ENCODE measurements around the gene KIF15. TPM values are rescaled to one million over a fixed set of nuclear protein-coding genes. Genes with fewer than 3 reads are reported as not detected.

The KIF15 gene
- total and polyA plus RNA-seq, 7 donors, result 0.07 to 1.2 (median 0.25) TPM

DNA sequence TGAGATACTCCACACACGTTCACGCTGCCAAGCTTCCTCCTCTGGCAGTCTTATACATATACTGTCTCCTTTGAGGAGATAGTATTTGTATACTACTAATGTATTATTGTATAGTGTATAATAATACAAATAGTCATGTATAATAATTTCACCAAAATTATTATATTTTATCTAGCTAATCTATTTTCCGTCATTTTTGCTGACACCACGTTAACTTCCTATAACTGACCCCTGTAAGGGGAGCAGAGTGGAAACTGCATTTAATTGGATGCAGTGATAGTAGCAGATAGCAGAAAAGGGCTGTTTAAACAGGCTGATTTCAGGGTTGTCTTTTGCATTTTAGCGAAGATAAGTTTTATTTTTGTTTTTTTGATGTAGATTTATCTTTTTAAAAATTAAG lies 69.6 kb downstream of the KIF15 start:
- 89 to 95% (median 95%) methylated on average over 5 of the region's 5 CpGs for WGBS, 3 donors
- H3K36me3 ChIP-seq (ENCODE audit: insufficient read depth in 1 of 2, low read depth in 1 of 2), result no peaks in the 10 kb centered on the region

DNA sequence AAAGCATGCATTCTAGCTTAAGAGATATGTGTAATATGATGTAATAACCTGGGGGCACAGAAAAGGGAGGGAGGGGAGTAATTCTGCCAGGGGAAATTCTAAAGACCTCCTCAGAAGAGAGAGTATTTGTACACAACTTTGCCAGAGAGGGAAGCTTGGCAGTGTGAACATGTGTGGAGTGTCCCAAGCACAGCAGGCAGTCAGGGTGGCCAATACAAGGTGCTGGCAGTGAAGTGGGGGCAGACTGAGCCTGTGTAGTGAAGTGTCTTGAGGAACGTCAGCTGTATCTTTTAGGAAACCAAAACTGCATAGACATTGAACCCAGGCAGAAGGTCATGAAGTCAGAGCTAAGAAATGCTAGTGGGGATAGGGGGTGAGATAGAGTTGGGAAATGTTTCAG lies 70.4 kb downstream of the KIF15 start:
- Histone ChIP-seq H3K4me3 (no peak overlapping the region), H3K36me3 (ENCODE audit: insufficient read depth in 1 of 2, low read depth in 1 of 2) (no peaks in the 10 kb centered on the region), H3K27ac (no peak overlapping the region), H3K27me3 (ENCODE audit: insufficient read depth in 3 of 3, low read length in 2 of 3) (no peaks in the 10 kb centered on the region), H3K9me3 (peaks cover 6% of the 10 kb centered on the region), H3K4me1 (no peaks in the 10 kb centered on the region)
- intact Hi-C loops (cut with DNase I), result no loop called here
- DNase-seq (no peak), ATAC-seq (no peak)
- WGBS, 3 donors, result 92 to 100% (median 94%) methylated on average over 1 of the region's 1 CpG
- TF ChIP-seq, protein P1, sequence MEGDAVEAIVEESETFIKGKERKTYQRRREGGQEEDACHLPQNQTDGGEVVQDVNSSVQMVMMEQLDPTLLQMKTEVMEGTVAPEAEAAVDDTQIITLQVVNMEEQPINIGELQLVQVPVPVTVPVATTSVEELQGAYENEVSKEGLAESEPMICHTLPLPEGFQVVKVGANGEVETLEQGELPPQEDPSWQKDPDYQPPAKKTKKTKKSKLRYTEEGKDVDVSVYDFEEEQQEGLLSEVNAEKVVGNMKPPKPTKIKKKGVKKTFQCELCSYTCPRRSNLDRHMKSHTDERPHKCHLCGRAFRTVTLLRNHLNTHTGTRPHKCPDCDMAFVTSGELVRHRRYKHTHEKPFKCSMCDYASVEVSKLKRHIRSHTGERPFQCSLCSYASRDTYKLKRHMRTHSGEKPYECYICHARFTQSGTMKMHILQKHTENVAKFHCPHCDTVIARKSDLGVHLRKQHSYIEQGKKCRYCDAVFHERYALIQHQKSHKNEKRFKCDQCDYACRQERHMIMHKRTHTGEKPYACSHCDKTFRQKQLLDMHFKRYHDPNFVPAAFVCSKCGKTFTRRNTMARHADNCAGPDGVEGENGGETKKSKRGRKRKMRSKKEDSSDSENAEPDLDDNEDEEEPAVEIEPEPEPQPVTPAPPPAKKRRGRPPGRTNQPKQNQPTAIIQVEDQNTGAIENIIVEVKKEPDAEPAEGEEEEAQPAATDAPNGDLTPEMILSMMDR (IDR thresholded peaks at IDR 0.05), result no peak

More for the DNA sequence above, 69.6 kb downstream of the KIF15 start:
- TF ChIP-seq, protein P1 (IDR thresholded peaks at IDR 0.05), result no peak
- Histone ChIP-seq H3K4me3 (no peak overlapping the region), H3K4me1 (no peaks in the 10 kb centered on the region), H3K9me3 (peaks cover 4% of the 10 kb centered on the region), H3K27ac (no peak overlapping the region), H3K27me3 (ENCODE audit: insufficient read depth in 3 of 3, low read length in 2 of 3) (no peaks in the 10 kb centered on the region)
- ATAC-seq (no peak), DNase-seq (no peak)
- intact Hi-C loops (cut with DNase I), result no loop called here

DNA sequence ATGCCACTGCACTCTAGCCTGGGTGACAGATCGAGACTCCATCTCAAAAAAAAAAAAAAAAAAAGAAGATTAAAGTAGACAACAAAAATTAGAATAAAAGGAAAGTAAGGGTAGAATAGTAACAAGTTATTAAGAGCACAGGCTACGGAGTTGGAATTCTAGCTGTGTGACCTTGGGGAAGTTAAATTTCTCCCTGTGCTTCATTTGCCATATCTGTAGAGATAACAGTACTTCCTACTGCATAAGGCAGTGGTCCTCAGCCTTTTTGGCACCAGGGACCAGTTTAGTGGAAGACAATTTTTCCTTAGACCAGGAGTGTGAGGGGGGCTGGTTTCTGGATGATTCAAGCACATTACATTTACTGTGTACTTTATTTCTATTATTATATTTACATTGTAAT lies 71.4 kb downstream of the KIF15 start:
- WGBS, 3 donors, result 88 to 98% (median 97%) methylated on average over 2 of the region's 2 CpGs
- H3K4me3 ChIP-seq, result no peak overlapping the region
- H3K27ac ChIP-seq, result no peak overlapping the region
- peaks cover 6% of the 10 kb centered on the region for H3K9me3 ChIP-seq
- intact Hi-C loops (cut with DNase I), result no loop called here
- H3K4me1 ChIP-seq, result no peaks in the 10 kb centered on the region
- TF ChIP-seq, protein P1 (IDR thresholded peaks at IDR 0.05), result no peak
- no peaks in the 10 kb centered on the region for H3K27me3 ChIP-seq (ENCODE audit: insufficient read depth in 3 of 3, low read length in 2 of 3)
- H3K36me3 ChIP-seq (ENCODE audit: insufficient read depth in 1 of 2, low read depth in 1 of 2), result no peaks in the 10 kb centered on the region
- no peak for ATAC-seq
- no peak for DNase-seq

DNA sequence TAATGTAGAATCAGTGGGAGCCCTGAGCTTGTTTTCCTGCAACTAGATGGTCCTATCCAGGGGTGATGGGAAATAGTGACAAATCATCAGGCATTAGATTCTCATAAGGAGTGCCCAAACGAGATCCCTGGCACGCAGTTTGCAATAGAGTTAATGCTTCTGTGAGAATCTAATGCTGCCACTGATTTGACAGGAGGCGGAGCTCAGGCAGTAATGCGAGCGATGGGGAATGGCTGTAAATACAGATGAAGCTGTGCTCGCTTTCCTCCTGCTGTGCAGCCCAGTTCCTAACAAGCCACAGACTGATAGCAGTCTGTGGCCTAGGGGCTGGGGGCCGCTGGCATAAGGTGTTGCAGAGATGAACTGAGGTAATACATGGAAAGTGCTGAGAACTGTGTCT lies 71.8 kb downstream of the KIF15 start:
- TF ChIP-seq, protein P1 (IDR thresholded peaks at IDR 0.05), result no peak
- intact Hi-C loops (cut with DNase I), result no loop called here

DNA sequence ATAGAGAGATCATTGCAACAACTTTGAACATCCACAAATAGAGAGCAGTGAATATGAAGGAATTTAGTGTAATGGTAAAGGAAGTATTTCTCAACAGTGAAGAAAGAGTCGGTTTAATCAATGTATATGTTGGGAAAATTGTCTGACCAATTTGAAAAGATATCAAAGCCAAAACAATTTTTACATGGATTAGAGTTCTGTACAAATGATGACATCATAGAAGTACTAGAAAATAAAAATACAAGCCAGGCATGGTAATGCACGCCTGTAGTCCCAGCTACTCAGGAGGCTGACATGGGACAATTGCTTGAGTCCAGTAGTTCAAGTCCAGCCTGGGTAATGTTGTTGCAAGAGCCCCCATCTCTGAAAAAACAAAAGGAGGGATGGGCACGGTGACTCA lies 74.1 kb downstream of the KIF15 start:
- no peak for ATAC-seq
- intact Hi-C loops (cut with DNase I), result no loop called here
- no peak overlapping the region for H3K27ac ChIP-seq
- TF ChIP-seq, protein P1 (IDR thresholded peaks at IDR 0.05), result no peak
- peaks cover 6% of the 10 kb centered on the region for H3K9me3 ChIP-seq
- no peaks in the 10 kb centered on the region for H3K36me3 ChIP-seq (ENCODE audit: insufficient read depth in 1 of 2, low read depth in 1 of 2)
- no peak for DNase-seq
- H3K27me3 ChIP-seq (ENCODE audit: insufficient read depth in 3 of 3, low read length in 2 of 3), result no peaks in the 10 kb centered on the region
- no peak overlapping the region for H3K4me3 ChIP-seq
- no peaks in the 10 kb centered on the region for H3K4me1 ChIP-seq
- 97 to 99% (median 97%) methylated on average over 3 of the region's 3 CpGs for WGBS, 3 donors

More for the DNA sequence above, 71.8 kb downstream of the KIF15 start:
- WGBS, 3 donors, result 89 to 95% (median 94%) methylated on average over 7 of the region's 7 CpGs
- no peaks in the 10 kb centered on the region for H3K4me1 ChIP-seq
- no peaks in the 10 kb centered on the region for H3K27me3 ChIP-seq (ENCODE audit: insufficient read depth in 3 of 3, low read length in 2 of 3)
- peaks cover 6% of the 10 kb centered on the region for H3K9me3 ChIP-seq
- H3K36me3 ChIP-seq (ENCODE audit: insufficient read depth in 1 of 2, low read depth in 1 of 2), result no peaks in the 10 kb centered on the region
- ATAC-seq (no peak), DNase-seq (no peak)
- H3K4me3 ChIP-seq, result no peak overlapping the region
- no peak overlapping the region for H3K27ac ChIP-seq

Measured in psoas muscle (tissue), 8 donors.